ENCODE results near the gene NDUFAF8.

Gene NDUFAF8

DNA sequence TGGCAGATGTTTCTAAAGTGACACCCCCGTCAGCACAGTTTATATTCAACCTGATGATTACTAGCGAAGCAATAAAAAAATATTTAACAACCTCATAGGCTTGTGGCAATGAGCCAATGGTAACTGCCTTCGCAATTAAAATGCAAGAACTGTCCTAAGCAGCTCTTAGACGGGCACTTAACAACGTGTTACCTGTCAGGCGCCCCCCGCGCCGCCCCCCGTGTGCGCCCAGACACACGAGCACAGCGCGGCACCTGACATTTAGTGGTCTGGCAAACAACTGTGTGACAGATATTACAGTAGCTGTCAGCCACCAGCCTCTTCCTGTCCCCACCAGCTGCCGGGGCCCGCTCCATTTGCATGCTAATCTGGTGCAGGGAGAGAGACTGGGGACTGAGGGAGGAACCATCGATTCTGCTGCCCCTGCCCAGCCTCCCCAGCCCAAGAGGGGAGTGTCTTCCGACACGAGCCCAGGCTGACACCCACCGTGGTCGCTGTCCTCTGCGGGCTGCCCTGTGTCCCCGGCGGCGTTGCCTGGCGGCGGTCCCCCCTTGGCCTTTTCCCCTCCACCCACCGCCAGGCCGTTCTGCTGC, 12.7 kb downstream of the NDUFAF8 start:
- H3K27ac ChIP-seq, result no peak overlapping the region
- TF ChIP-seq, protein P1, sequence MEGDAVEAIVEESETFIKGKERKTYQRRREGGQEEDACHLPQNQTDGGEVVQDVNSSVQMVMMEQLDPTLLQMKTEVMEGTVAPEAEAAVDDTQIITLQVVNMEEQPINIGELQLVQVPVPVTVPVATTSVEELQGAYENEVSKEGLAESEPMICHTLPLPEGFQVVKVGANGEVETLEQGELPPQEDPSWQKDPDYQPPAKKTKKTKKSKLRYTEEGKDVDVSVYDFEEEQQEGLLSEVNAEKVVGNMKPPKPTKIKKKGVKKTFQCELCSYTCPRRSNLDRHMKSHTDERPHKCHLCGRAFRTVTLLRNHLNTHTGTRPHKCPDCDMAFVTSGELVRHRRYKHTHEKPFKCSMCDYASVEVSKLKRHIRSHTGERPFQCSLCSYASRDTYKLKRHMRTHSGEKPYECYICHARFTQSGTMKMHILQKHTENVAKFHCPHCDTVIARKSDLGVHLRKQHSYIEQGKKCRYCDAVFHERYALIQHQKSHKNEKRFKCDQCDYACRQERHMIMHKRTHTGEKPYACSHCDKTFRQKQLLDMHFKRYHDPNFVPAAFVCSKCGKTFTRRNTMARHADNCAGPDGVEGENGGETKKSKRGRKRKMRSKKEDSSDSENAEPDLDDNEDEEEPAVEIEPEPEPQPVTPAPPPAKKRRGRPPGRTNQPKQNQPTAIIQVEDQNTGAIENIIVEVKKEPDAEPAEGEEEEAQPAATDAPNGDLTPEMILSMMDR (IDR thresholded peaks at IDR 0.05), result no peak
- no peak for TF ChIP-seq ZFX (IDR thresholded peaks at IDR 0.05; ENCODE audit: borderline replicate concordance)

DNA sequence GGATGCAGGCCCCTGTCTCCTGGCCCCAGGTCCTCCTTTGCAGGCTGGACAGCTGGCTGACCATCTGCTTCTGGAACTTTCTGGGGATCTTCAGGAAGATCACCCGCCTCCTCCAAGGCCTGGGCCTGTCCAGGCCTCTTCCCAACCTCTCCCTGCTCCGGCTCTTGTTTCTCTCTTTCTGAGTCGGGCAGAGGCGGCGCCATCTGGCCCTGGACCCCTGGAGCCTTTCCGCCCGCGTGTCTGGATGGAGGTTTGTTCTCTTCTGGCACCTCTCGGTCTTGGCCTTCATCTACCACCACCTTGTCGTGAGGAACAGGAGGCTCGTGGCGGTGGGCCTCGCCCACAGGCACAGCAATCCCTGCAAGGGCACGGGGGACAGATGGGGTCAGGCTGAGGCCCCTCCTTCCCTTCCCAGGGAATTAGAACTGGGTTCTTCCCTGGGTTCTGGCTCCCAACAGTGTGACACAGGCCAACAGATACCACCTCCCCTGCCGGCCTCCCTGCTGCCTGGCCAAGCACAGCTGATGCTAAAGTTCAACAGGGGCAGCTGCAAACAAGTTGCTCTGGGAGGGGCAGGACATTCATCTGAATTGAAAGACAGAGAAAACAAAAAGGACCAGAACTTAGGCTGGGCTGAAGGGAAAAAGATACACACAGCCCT, 13.3 kb downstream of the NDUFAF8 start:
- no peak overlapping the region for H3K27ac ChIP-seq
- no peak for TF ChIP-seq ZFX (IDR thresholded peaks at IDR 0.05; ENCODE audit: borderline replicate concordance)

DNA sequence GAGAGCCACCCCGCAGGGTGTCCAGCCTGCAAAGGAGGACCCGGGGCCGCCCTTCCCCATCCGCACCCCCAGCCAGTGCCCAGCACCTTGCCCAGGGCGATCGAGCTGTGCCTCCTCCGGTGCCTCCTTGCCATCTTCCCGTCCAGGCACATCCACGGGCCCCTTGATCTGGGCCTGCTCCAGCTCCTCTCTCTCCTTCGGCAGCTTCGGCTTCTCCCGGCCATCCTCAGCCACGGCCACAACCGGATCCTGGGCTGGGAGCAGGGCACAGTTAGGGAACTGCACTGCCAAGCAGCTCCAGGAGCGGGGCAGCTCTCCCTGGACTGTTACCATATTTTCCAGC, 13.8 kb downstream of the NDUFAF8 start:
- TF ChIP-seq ZFX (IDR thresholded peaks at IDR 0.05; ENCODE audit: borderline replicate concordance), result no peak
- TF ChIP-seq, protein P1 (IDR thresholded peaks at IDR 0.05), result no peak
- H3K27ac ChIP-seq, result no peak overlapping the region

DNA sequence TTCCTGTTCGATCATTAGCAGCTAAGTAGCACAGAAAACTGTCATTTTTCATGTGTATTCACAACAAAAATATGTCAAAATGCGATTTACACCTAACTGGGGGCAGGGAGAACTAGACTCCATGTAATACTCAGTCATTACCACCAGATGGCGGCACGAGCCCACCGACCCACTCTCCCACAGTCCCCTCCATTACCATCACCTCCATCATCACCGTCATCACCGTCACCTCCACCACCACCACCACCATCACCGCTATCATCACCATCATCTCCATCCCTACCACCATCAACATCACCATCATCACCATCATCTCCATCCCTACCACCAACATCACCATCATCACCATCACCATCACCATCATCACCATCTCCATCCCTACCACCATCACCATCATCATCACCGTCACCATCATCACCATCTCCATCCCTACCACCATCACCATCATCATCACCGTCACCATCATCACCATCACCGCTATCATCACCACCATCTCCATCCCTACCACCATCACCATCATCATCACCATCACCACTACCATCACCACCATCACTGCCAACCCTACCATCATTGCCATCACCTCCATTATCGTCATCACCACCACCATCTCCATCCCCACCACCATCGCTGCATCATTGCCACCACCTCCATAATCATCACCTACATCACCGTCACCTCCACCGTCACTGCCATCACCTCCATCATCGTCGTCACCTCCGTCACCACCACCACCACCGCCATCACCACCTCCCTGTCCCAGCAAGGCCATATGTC, 14.4 kb downstream of the NDUFAF8 start:
- no peak for TF ChIP-seq ZFX (IDR thresholded peaks at IDR 0.05; ENCODE audit: borderline replicate concordance)
- TF ChIP-seq, protein P1 (IDR thresholded peaks at IDR 0.05), result peak; percentile 82
- H3K27ac ChIP-seq, result no peak overlapping the region

DNA sequence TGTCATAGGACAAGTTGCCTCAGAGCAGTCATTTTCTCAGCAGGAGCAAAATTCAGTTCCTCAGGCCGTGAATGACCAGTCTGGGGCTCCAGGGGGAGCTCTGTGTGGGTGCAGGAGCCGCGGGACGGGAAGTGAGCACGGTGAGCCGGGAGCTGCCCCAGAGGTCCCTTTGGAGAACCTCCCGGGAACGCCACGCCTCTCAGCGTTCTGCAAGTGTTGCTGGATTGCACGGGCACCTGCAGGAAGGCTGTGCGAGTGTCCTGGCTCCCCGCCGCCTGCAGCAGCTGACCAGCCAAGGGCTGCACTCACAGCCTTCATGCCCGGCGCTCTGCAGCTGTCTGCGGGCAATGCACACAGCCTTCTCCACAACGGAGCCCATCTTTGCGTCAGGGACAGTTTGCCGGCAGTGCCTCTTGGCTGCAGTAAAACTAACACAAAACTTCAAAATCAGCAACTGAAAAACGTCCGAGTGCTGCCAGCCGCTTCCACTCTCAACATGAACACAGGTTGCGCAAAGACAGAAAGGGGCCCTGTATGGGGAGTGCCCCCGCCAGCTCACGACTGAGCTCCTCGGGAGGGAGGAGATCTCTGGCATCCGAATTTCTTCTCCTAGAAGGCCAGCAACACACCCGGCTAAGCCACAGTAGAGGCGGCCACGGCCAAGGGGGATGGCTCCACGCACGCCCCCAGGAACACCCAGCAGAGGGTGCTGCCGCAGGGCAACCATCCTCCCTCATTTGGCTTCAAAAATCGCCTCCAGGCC, 16.0 kb downstream of the NDUFAF8 start:
- no peak overlapping the region for H3K27ac ChIP-seq

DNA sequence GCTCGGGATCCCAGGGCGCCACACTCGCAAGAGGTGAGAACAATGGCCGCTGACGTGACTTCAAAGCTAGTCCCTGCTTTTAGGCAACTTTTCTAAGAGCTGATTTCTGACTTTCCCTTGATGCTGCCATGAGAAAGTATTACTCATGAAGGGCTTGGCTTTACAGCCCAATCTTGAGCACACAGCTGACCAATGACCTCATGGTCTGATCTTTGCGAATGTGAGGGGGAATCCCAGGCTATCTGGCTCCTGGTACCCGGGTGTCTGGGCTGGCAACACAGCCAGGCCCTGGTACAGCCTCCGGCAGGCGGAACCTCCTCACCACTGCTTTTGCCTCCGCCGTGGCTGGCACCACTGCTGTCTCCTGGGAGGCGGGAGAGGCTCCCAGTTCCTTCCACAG, 17.5 kb downstream of the NDUFAF8 start:
- no peak for TF ChIP-seq ZFX (IDR thresholded peaks at IDR 0.05; ENCODE audit: borderline replicate concordance)
- TF ChIP-seq, protein P1 (IDR thresholded peaks at IDR 0.05), result no peak
- no peak overlapping the region for H3K27ac ChIP-seq

More for the DNA sequence above, 16.0 kb downstream of the NDUFAF8 start:
- TF ChIP-seq, protein P1 (IDR thresholded peaks at IDR 0.05), result no peak
- TF ChIP-seq ZFX (IDR thresholded peaks at IDR 0.05; ENCODE audit: borderline replicate concordance), result no peak

DNA sequence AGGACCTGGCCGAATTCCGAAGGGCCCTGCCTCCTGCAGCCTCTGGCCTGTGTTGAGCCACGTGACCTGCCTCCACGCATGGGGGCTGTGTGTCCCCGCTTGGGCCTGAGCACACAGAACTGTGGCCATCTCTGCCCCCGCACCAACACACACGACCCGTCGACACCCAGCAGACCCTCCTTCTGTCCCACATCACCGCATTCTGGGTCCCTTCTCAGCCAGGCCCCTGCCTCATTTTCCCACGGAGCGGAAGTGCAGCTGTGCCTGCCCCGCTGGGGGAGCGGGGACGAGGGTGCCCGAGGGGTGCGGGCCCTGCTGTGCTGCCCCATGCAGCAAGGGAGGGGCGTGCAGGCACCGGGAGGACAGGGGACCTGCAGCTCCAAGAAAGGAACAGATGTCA, 18.4 kb downstream of the NDUFAF8 start:
- no peak for TF ChIP-seq ZFX (IDR thresholded peaks at IDR 0.05; ENCODE audit: borderline replicate concordance)
- TF ChIP-seq, protein P1 (IDR thresholded peaks at IDR 0.05), result no peak
- H3K27ac ChIP-seq, result no peak overlapping the region
